ENCODE data around the gene NPC2. TPM values are rescaled to one million over a fixed set of nuclear protein-coding genes. Genes with fewer than 3 reads are reported as not detected.

Gene NPC2
- total RNA-seq, 1 experiment from 2014 or later = 137 TPM

- Histone ChIP-seq H3K4me2 (ENCODE audit: insufficient read depth, insufficient read length, low read length) (no peak overlapping the region), H2BK20ac (ENCODE audit: low read depth, low read length, poor library complexity, severe bottlenecking) (no peak overlapping the region), H3T11ph (ENCODE audit: low read length) (no peak overlapping the region), H3K9ac (ENCODE audit: extremely low read depth, insufficient read length, low read length) (no peak overlapping the region), H2AFZ (ENCODE audit: low read length) (no peak overlapping the region), H3K56ac (ENCODE audit: insufficient read length, low read depth, low read length) (no peak overlapping the region), H4K91ac (ENCODE audit: insufficient read length, low read depth, low read length) (no peak overlapping the region), H2BK120ac (ENCODE audit: low read depth, low read length, poor library complexity, severe bottlenecking) (no peak overlapping the region), H3K4ac (ENCODE audit: low read depth, low read length) (no peak overlapping the region), H4K8ac (replicated peaks; ENCODE audit: insufficient read length, low read depth, low read length) (no peak overlapping the region), H2AK5ac (ENCODE audit: insufficient read length, low read length) (no peak overlapping the region), H4K5ac (ENCODE audit: insufficient read length, low read depth, low read length) (no peak overlapping the region), H3K4me1 (ENCODE audit: insufficient read depth, low read length) (no peaks in the 10 kb centered on the region), H3K27me3 (ENCODE audit: insufficient read depth, low read length) (no peaks in the 10 kb centered on the region), H3K79me1 (ENCODE audit: insufficient read depth, low read depth, low read length, poor library complexity, severe bottlenecking) (no peaks in the 10 kb centered on the region), H2BK15ac (ENCODE audit: low read depth, low read length) (no peak overlapping the region), H3K27ac (ENCODE audit: insufficient read length, low read depth, low read length) (no peak overlapping the region), H2BK12ac (ENCODE audit: insufficient read length, low read depth, low read length) (no peak overlapping the region), H3K23me2 (ENCODE audit: insufficient read length, low read depth, low read length, poor library complexity, severe bottlenecking) (no peaks in the 10 kb centered on the region), H4K20me1 (ENCODE audit: control insufficient read depth, insufficient read depth, insufficient read length) (no peaks in the 10 kb centered on the region), H3K79me2 (ENCODE audit: insufficient read depth, low read length) (no peaks in the 10 kb centered on the region), H3K18ac (ENCODE audit: insufficient read length, low read depth, low read length) (no peak overlapping the region), H3K23ac (ENCODE audit: insufficient read length, low read depth, low read length) (no peak overlapping the region), H2BK5ac (ENCODE audit: insufficient read length, low read length) (no peak overlapping the region), H3K9me3 (ENCODE audit: control insufficient read depth, low read depth, low read length) (no peaks in the 10 kb centered on the region), H3K14ac (ENCODE audit: insufficient read depth, low read length) (no peak overlapping the region)
- Mint-ChIP-seq H3K4me1 (peaks cover 17 to 32% of the 10 kb centered on the region in 2 experiments), H3K27me3 (ENCODE audit: low read depth) (peaks cover 6% of the 10 kb centered on the region), H3K27ac (no peak overlapping the region), H3K9me3 (no peaks in the 10 kb centered on the region), H3K4me3 (no peak overlapping the region), H3K36me3 (ENCODE audit: insufficient read depth in 1 of 3, low read depth in 3 of 3) (no peaks in the 10 kb centered on the region)
- no peak for DNase-seq
- WGBS (ENCODE audit: extremely low coverage, insufficient read length, low lambda C conversion rate) = no CpG with 5 or more reads among the region's 14 CpGs
- TF ChIP-seq CTCF (conservative IDR thresholded peaks at IDR 0.05) = no peak
Observed at GRCh38 chr14:74528406-74528805, 35.3 kb upstream of the NPC2 start.
